ENCODE measurements around the gene FES.

GRCh38 chr15:90918835-90919234 is 34.5 kb downstream of the FES start:
- TF ChIP-seq CTCF (IDR thresholded peaks at IDR 0.05), result no peak
- TF ChIP-seq POLR2A (IDR thresholded peaks at IDR 0.05), result no peak
- no peak for TF ChIP-seq POLR2AphosphoS5 (IDR thresholded peaks at IDR 0.05)
- TF ChIP-seq EP300 (IDR thresholded peaks at IDR 0.05; ENCODE audit: low read depth), result no peak

Measured in transverse colon (tissue), 4 donors.